HAP-1 (cell line): Measurements from ENCODE around the gene ERCC6L.
"Not testable (repeated sequence)": the region's sequence is repeated elsewhere in the genome, so short reads cannot be mapped to it uniquely, and the experiment has no call there.

Experiments used
- DNase-seq, 2 experiments: peaks; one replicate each; pipeline ENCODE4 v3.0.0-alpha.2; 2016 to 2020; ENCODE audit warnings: low spot score in 2 of 2
- H3K27me3 ChIP-seq: fragments of 250-450 bp; sonication (Bioruptor Pico); 2 replicates; pipeline ENCODE4 v1.5.1; 2020; ENCODE audit warnings: low read depth, mild to moderate bottlenecking, moderate library complexity
- H3K36me3 ChIP-seq: fragments of 250-450 bp; sonication (Bioruptor Pico); replicated peaks from 2 replicates; pipeline ENCODE4 v1.5.1; 2020; ENCODE audit warnings: mild to moderate bottlenecking
- H3K4me1 ChIP-seq: fragments of 250-450 bp; sonication (Bioruptor Pico); 2 replicates; pipeline ENCODE4 v1.5.1; 2020; ENCODE audit warnings: mild to moderate bottlenecking
- H3K4me3 ChIP-seq: fragments of 250-450 bp; sonication (Bioruptor Pico); 2 replicates; pipeline ENCODE4 v1.5.1; 2020; ENCODE audit warnings: mild to moderate bottlenecking, moderate library complexity
- H3K9me3 ChIP-seq: fragments of 250-450 bp; sonication (Bioruptor Pico); 2 replicates; pipeline ENCODE4 v1.5.1; 2020; ENCODE audit warnings: mild to moderate bottlenecking, moderate library complexity
- in situ Hi-C: fragments of 300-500 bp; cut with MboI; formaldehyde crosslinking; loops from 3 replicates; pipeline ENCODE4 v1.14.3; 2020; ENCODE audit warnings: low sequenced_read_pairs, inconsistent platforms, mixed read lengths

ERCC6L gene

GRCh38 chrX:72176981-72177380, 61.8 kb downstream of the ERCC6L start:
- H3K4me3 ChIP-seq, result no peak overlapping the region
- peaks cover 3% of the 10 kb centered on the region; the same call in 1 of the 2 replicates for H3K36me3 ChIP-seq
- no peaks in the 10 kb centered on the region for H3K9me3 ChIP-seq
- in situ Hi-C loops, result no loop called here
- no peak for DNase-seq
- peaks cover 7% of the 10 kb centered on the region for H3K4me1 ChIP-seq
- H3K27me3 ChIP-seq, result peaks cover 7% of the 10 kb centered on the region; the same call in 1 of the 2 replicates

DNA sequence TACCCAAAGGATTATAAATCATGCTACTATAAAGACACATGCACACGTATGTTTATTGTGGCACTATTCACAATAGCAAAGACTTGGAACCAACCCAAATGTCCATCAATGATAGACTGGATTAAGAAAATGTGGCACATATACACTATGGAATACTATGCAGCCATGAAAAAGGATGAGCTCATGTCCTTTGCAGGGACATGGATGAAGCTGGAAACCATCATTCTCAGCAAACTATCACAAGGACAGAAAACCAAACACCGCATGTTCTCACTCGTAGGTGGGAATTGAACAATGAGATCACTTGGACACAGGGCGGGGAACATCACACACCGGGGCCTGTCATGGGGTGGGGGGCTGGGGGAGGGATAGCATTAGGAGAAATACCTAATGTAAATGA, 62.5 kb downstream of the ERCC6L start:
- H3K27me3 ChIP-seq, DNase-seq, H3K36me3 ChIP-seq, H3K9me3 ChIP-seq, in situ Hi-C loops, H3K4me1 ChIP-seq, H3K4me3 ChIP-seq: not testable (repeated sequence)

- in situ Hi-C loops, result no loop called here
- no peak for DNase-seq
- no peaks in the 10 kb centered on the region for H3K36me3 ChIP-seq
- H3K9me3 ChIP-seq, result no peaks in the 10 kb centered on the region
- no peak overlapping the region for H3K4me3 ChIP-seq
- peaks cover 3% of the 10 kb centered on the region; the same call in 1 of the 2 replicates for H3K4me1 ChIP-seq
- peaks cover 7% of the 10 kb centered on the region; the same call in 1 of the 2 replicates for H3K27me3 ChIP-seq
Observed at GRCh38 chrX:72169008-72169728, 69.7 kb downstream of the ERCC6L start.

DNA sequence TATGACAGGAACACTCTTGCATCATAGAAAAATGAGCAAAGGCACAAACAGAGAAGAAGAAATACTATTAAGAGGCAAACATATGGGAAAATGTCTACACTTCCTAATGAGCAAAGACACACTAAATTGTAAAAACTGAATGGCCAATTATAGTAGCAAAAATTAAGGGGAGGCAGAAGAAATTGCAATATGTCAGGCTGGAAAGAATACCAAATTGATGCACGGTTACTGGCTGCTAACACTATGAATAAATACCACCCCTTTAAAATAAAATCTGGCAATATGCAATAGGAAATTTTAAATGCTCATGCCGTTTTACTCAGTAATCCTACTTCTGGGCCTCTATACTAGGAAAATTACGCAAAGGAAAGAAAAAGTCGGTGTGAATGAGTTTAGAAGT, 73.3 kb downstream of the ERCC6L start:
- Histone ChIP-seq H3K4me1 (peaks cover 3% of the 10 kb centered on the region; the same call in 1 of the 2 replicates), H3K4me3 (no peak overlapping the region), H3K27me3 (no peaks in the 10 kb centered on the region), H3K9me3 (no peaks in the 10 kb centered on the region), H3K36me3 (no peaks in the 10 kb centered on the region)
- in situ Hi-C loops, result no loop called here
- DNase-seq, result no peak

DNA sequence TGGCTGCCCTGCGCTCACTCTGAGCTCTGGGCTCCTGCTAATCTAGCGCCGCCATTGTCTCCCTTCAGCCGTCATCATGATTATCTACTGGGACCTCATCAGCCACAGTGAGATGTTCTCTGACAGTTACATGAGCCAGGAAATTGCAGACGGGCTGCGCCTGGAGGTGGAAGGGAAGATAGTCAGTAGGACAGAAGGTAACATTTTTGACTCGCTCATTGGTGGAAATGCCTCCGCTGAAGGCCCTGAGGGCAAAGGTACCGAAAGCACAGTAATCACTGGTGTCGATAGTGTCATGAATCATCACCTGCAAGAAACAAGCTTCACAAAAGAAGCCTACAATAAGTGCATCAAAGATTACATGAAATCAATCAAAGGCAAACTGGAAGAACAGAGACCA, 79.1 kb downstream of the ERCC6L start:
- Histone ChIP-seq H3K27me3 (no peaks in the 10 kb centered on the region), H3K9me3 (no peaks in the 10 kb centered on the region; the same call in 1 of the 2 replicates), H3K36me3 (no peaks in the 10 kb centered on the region), H3K4me3 (no peak overlapping the region), H3K4me1 (no peaks in the 10 kb centered on the region)
- DNase-seq, result no peak
- in situ Hi-C loops, result no loop called here

DNA sequence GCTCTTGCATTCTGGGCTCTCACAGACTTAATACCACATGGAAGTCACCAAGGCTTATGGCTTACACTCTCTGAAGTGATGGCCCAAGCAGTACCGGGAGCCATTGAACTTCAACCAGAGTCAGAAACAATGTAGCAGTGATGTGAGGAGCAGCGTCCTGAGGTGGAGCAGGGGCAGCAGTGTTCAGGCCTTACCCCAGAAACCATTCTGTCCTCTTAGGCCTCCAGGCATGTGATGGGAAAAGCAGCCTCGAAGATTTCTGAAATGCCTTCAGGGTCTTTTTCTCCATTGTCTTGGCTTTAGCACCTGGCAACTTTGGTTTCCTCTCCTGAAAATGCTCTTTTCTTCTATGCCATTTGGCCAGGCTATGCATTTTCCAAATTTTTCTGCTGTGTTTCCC, 80.1 kb downstream of the ERCC6L start:
- no peak for DNase-seq
- Histone ChIP-seq H3K4me3 (no peak overlapping the region), H3K4me1 (no peaks in the 10 kb centered on the region), H3K27me3 (no peaks in the 10 kb centered on the region), H3K36me3 (no peaks in the 10 kb centered on the region), H3K9me3 (no peaks in the 10 kb centered on the region; the same call in 1 of the 2 replicates)
- in situ Hi-C loops, result no loop called here
